Peyer's patch (tissue), 4 donors: Measurements from ENCODE around the gene ZNF516.

Experiments used
- CTCF ChIP-seq, 6 experiments: fragments of 450-650 bp in 4 of 6; fragments of 200-600 bp in 2 of 6; sonication (generic) in 1 of 6; IDR thresholded peaks; one replicate each; pipeline ENCODE4 v1.5.1; 2017 to 2019; ENCODE audit warnings: antibody characterized with exemption in 6 of 6, mild to moderate bottlenecking in 3 of 6, moderate library complexity in 1 of 6
- POLR2A ChIP-seq, 2 donors: fragments of 450-650 bp; IDR thresholded peaks; one replicate each; pipeline ENCODE4 v1.5.1; 2017; ENCODE audit warnings: antibody characterized with exemption in 2 of 2, mild to moderate bottlenecking in 2 of 2, moderate library complexity in 2 of 2

- TF ChIP-seq CTCF (IDR thresholded peaks at IDR 0.05) (no peak), POLR2A (IDR thresholded peaks at IDR 0.05) (no peak)
These were observed 31.7 kb downstream of the ZNF516 start for GRCh38 chr18:76463358-76463757.
